HUDEP-2 (cell line): Measurements from ENCODE around the gene LDHA.
"Not testable (repeated sequence)": the region's sequence is repeated elsewhere in the genome, so short reads cannot be mapped to it uniquely, and the experiment has no call there.

Source experiments
- DNase-seq, 76 experiments: peaks; one replicate each; lab custom pipeline; 2025; ENCODE audit not compliant: unreplicated experiment in 76 of 76; lab: John Stamatoyannopoulos, UW

LDHA gene

DNA sequence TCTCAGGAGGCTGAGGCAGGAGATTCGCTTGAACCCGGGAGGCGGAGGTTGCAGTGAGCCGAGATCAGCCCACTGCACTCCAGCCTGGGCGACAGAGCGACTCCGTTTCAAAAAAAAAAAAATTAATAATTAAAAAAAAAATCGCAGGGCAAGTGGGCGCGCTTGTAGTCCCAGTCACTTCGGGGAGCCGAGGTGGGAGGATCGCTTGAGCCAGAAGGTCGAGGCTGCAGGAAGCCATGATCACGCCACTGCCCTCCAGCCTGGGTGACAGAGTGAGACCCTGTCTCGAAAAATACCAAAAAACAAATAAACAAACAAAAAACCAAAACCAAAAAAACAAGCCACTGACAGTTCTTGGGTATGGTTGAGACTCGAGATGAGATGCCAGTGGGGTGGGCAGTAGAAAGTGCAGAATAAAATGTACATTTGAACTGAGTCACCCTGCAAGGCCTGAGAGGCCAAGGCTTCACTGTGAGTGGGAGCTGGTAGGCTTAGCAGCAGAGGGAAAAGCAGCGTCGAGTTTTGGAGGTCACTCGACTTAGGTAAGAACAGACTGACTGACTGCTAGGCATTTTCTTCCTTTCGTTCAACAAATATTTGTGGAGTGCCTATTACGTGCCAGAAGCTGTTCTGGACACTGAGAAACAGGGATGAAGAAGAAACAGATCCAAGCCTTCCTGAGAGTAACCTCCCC, 635 bp upstream of the LDHA start:
- DNase-seq, result peak in 10 of 76 experiments; percentile 15 to 54 (median 46)

DNA sequence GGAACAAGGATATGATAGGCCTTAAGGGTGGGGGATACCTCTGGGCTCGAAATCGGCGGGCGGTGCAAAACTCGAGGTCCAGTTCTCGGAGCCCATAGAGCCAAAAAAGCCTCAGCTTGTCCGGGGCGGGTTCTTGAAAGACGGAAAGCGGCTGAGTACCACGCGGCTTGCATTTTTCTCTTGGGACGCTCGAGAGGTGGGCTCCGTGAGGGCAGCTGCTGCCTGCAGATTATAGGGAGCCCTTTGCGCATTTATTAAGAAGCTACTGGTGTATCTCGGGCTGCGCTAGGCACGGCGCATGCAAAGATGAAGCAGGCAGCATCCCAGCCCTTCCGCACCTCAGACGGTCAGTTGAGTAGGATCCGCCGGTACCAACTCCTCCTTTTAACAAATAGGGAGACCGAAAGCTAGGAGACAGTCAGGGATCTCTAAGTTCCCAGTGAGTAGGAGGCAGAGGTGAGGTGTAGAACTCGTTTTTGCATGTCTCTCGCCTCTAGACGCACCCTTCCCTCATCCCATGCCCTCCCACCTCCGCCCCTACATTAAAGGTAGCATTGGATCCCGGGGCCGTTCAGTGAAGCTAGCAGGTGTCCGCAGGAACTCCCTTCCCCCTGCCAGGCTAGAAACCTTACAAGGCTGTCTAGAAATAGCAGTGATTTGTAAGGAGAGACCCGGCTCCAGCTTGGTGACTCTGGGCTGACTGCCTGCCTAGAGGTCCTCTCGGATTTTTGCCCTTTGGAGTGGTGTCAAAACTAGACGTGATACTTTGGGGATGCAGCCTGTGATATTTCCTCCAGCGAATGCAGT, 768 bp downstream of the LDHA start:
- peak in 9 of 76 experiments; percentile 9 to 58 (median 38) for DNase-seq

DNA sequence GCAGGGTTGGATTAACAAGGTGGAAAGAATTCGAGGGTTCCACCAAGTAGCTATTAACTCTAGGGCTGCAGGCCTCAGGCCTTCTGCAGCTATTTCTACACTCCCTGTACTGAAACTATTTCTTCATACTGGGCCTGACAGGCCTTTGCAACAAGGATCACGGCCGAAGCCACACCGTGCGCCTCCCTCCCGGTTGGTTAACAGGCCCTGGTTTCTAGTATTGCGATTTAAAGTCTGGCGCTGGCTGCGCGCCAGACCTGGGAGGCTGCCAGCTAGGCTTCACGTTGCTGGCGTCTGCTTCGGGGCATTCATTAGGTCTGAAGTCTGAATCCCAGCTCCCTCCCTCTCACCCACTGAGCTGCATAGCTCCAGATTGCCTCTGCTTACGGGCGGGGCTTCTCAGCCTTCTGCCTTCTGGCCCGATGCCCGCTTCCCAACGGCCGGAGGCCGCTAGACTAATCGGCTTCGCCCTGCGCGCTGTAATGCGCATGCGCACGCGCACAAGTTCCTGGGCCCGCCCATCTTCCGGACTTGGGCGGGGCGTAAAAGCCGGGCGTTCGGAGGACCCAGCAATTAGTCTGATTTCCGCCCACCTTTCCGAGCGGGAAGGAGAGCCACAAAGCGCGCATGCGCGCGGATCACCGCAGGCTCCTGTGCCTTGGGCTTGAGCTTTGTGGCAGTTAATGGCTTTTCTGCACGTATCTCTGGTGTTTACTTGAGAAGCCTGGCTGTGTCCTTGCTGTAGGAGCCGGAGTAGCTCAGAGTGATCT, 1.6 kb downstream of the LDHA start:
- peak; percentile 14 to 100 (median 98) for DNase-seq

DNA sequence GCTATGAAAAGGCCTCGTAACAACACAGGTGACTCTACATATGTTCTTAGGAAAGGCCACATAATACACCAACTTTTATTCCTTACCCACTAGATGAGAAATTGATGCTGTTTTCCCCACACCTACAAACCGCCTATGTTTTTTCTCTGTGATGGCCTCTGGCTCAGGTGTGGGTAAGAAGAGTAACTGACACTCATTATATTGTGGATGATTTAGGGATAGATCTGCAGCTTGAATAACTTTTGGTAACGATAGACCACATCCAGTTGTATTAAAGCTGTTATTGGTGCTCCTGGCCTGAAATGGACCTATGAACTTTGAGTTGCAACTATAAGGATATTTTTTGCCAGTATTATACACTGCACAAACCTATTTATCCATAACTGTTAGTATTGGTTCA, 3.6 kb downstream of the LDHA start:
- no peak for DNase-seq

DNA sequence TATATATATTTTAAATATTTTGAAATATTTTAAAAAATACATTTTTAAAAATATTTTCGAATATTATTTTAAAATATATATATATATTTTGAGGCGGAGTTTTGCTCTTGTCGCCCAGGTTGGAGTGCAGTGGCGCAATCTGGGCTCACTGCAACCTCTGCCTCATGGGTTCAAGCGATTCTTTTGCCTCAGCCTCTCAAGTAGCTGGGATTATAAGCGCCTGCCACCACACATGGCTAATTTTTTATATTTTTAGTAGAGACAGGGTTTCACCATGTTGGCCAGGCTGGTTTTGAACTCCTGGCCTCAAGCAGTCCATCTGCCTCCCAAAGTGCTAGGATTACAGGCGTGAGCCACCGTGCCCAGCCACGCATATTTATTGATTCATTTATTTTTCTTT, 6.7 kb downstream of the LDHA start:
- not testable (repeated sequence) for DNase-seq

DNA sequence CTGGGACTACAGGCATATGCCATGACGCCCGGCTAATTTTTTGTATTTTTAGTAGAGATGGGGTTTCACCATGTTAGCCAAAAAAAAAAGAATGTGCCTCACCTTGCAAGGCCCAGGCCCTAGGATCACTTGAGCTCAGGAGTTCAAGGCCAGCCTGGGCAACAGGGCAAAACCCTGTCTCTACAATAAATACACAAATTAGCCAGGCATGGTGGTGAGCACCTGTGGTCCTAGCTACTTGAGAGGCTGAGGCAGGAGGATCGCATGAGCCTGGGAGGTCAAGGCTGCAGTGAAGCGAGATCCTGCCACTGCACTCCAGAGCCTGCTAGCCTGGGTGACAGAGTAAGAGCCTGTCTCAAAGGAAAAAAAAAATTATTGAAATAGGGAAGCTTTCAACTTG, 9.7 kb downstream of the LDHA start:
- DNase-seq, result no peak

DNA sequence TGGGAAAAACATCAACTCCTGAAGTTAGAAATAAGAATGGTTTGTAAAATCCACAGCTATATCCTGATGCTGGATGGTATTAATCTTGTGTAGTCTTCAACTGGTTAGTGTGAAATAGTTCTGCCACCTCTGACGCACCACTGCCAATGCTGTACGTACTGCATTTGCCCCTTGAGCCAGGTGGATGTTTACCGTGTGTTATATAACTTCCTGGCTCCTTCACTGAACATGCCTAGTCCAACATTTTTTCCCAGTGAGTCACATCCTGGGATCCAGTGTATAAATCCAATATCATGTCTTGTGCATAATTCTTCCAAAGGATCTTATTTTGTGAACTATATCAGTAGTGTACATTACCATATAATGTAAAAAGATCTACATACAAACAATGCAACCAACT, 13.0 kb downstream of the LDHA start:
- DNase-seq, result not testable (repeated sequence)

DNA sequence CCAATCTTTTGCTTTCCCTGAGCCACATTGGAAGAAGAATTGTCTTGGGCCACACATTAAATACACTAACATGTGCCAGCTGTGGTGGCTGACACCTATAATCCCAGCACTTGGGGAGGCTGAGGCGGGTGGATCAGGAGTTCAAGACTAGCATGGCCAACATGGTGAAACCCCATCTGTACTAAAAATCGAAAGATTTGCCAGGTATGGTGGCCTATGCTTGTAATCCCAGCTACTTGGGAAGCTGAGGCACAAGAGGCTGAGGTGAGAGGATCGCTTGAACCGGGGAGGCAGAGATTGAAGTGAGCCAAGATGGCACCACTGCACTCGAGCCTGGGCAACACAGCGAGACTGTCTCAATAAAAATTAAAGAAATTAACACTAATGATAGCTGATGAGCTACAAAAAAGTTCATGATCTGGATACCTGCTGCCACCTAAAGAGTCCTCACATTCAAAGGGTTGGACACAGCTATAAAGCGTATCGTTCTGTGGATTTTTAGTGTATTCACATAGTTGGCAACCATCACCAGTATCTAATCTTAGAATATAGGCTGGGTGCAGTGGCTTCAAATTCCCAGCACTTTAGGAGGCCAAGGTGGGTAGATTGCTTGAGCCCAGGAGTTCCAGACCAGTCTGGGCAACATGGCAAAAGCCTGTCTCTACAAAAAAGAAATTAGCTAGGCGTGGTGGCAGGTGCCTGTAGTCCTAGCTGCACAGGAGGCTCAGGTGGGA, 14.4 kb downstream of the LDHA start:
- peak in 1 of 76 experiments; percentile 9 for DNase-seq

DNA sequence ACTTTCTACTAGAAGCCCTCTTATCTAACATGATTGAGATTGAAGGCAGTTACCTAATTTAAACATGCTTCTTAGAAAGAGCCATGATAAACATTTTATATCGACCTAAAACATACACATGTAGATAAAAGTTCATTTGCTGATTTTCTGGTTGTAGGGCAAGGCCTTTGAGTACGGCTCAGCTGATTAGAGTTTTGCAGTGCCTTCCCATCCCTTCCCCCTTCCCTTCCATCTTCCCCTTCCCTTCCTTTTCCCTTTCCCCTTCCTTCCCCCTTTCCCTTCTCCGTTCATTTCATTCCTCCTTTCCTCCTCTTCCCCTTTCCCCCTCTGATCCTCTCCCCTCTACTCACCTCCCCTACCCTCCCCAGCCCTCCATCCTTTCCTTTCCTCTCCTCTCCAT, 22.1 kb downstream of the LDHA start:
- DNase-seq, result no peak

DNA sequence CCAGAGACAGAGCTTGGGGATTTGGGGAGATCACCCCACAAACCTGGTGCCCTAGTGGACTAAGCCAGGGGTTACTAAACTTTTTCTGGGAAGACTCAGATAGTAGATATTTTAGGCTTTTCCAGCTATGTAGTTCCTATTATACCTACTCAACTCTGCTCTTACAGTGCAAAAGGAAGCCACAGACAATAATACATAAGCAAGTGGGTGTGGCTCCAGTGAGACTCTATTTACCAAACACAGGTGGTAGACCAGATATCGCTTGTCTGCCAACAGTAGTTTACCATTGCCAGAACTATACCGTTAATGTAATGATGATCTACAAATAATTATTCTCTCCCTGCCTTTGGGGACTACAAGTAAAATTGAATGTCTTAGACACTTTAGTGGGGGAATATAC, 24.7 kb downstream of the LDHA start:
- DNase-seq, result no peak

DNA sequence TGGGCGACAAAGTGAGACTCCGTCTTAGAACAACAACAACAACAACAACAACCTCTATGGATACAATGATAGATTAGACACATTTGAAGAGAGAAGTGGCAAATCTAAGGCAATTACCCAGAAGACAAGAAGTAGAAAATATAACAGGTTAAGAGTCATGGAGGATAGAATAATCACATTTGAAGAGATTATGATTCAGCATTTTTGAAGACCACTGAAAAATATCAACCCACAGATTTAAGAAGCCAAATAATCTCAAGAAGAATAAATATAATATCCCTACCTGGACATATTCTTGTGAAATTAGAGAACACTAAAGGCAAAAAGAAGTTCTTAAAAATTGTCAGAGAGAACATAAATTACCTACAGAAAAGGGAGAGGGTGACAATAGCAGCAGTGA, 25.7 kb downstream of the LDHA start:
- DNase-seq, result no peak

DNA sequence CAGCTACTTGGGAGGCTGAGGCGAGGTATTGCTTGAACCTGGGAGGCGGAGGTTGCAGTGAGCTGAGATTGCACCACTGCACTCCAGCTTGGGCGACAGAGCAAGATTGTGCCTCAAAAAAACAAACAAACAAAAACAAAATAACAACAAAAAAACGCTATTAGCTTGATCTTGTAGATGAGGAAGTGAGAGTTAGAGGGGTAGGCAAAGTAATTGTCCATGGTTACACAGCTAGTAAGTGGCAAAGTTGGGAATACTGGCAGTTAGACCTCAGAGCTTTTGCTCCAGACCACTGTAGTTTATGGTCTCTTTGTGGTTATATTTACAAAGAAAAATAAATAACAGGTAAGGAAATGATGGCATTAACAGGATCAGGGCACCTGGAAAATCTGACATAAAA, 32.9 kb downstream of the LDHA start:
- no peak for DNase-seq

DNA sequence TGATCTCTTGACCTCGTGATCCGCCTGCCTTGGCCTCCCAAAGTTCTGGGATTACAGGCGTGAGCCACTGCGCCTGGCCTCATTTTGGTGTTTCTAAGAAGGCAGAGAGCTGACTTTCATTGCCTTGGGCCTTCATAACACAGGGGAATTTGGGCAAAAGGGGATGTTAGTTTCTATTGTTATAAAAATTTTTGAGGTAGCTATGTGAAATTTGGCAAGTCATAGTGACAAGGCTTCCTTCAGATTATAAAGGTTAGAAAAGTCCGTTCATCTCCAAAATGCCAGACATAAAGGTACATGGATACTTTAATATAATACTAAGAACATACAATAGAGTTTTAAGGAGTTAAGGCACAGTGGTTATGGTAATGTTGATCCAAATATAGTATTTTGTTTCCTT, 35.0 kb downstream of the LDHA start:
- no peak for DNase-seq

DNA sequence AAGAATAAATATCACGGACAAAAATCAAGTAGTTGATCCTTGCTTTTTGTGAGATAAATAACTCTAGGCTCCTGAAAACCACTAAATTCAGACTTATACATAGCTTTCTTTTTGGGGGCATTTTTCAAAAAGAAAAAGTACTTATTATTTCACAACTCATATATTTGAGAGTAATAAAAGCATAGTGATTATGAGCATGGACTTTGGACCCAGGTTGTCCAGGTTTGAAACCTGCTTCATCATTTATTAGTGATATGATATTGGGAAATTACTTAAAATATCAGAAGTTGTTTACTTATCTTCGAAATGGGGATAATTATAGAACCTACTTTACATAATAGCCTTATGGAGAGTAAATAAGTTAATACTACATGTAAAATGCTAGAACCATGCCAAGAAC, 44.3 kb downstream of the LDHA start:
- DNase-seq, result no peak

DNA sequence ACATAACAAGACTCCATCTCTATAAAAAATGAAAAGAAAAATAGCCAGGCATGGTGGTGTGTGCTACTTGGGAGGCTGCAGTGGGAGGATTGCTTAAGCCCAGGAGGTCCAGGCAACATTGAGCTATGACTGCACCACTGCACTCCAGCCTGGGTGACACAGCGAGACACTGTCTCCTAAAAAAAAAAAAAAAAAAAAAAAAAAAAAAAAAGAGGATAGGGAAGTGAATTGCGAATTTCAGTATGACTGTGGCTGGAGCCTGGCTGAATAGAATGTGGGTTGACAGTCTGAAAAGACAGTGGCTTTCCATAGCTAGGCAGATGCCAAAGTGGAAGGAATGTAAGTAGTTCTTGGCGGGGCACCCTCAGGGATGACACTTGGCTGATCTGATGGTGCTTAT, 54.9 kb downstream of the LDHA start:
- no peak for DNase-seq

DNA sequence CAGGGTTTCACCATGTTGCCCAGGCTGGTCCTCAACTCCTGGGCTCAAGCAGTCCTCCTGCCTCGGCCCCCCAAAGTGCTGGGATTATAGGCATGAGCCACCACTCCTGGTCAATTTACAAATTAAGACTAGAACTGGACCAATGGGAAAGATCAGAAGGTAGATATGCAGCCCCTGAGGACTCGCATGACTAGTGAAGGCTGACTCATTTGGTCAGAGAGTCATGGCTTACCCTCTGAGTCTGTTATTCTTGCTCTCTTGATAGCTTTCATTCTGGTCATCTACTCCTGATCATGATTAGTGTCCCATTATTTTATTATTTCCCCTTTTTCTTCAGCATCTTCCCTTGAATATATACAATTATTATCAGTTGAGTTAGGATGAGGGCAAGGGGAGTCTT, 58.6 kb downstream of the LDHA start:
- no peak for DNase-seq

DNA sequence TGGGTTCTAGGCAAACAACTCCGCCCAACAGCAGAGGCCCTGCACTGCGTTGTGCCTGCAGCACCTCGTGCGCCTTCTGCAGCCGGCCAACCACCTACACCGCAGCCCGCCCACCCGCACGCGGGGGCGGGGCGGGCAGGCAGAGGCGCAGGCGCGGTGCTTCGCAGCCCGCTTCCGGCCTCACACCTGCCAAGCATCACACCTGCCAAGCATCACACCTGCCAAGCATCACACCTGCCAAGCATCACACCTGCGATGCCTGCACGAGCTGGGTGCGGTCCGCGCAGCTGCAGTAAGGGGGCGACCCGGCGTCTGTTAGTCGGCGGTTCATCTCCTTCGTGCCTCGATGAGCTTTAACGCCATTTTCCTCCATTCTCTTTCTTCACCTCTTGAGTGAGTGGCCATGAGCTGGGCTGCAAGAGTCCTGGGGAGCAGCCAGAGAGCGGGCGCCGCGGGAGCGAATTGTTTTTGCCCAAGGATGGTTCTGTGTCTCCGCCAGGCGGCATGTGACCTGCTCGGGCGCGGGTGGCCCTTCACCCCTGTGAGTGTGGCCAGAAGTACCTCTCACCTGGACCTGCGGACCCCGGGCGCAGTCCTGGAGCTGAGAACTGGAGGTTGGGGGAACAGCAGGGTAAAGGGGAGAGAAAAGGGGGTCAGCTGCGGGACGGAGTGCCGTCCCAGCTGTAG, 61.5 kb downstream of the LDHA start, which contains the start of gene LDHAL6A:
LDHAL6A (plus strand) TSS at position 171 of the 687 bp plus-strand sequence. CDS start 825 bp downstream, outside the sequence.
- DNase-seq, result no peak

DNA sequence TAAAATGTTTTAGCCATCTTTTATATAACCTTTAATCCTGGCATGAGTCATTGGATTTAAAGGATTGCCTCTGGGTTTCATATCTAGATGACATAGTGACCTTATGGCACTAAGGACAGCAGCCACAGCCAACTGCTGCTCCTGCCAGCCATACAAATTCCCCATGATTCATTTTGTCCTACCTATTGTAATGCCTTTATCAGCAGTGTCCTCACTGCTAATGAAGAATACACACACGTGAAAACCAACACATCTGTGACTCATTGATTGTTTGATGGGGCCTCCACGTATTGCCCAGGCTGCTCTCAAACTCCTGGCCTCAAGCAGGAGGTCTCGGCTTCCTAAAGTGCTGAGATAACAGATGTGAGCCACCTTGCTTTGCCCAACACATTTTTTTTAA, 63.1 kb downstream of the LDHA start:
- peak in 6 of 76 experiments; percentile 3 to 41 (median 10) for DNase-seq
